Vagina (tissue), 2 donors: ENCODE data around the gene MAST4.

Experiments used
- POLR2AphosphoS5 ChIP-seq, 2 donors: sonication (generic); formaldehyde crosslinking; IDR thresholded peaks; one replicate each; pipeline ENCODE4 v1.9.0; 2017; ENCODE audit warnings: antibody characterized with exemption in 2 of 2, mild to moderate bottlenecking in 2 of 2, low read depth in 1 of 2; ENCODE audit not compliant: insufficient read depth in 1 of 2
- TF ChIP-seq, protein P1 (sequence below), 3 experiments: fragments of 450-650 bp in 2 of 3; fragments of 200-600 bp in 1 of 3; sonication (generic) in 1 of 3; IDR thresholded peaks; one replicate each; pipeline ENCODE4 v1.5.1; 2017 to 2019; ENCODE audit warnings: antibody characterized with exemption in 3 of 3, mild to moderate bottlenecking in 2 of 3, moderate library complexity in 2 of 3

DNA sequence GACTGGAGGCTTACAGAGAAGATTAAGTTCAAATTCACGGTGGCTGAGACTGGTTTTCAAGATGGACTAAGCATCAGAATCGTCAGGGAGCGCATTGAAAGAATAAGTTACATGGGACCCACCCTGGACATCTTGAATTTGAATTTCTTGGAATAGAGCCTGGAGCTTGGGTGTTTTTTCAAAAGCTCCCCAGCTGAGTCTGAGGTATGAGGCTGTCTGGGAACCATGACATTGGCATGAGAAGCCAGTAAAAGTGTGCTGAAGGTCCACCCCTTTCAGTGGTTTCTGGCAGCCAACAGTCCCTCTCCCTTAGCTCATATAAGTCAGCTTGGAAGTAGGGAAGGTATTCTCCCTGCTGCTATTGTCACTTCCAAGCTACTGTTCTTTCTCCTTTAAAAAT, 97.8 kb downstream of the MAST4 start:
- TF ChIP-seq, protein P1, sequence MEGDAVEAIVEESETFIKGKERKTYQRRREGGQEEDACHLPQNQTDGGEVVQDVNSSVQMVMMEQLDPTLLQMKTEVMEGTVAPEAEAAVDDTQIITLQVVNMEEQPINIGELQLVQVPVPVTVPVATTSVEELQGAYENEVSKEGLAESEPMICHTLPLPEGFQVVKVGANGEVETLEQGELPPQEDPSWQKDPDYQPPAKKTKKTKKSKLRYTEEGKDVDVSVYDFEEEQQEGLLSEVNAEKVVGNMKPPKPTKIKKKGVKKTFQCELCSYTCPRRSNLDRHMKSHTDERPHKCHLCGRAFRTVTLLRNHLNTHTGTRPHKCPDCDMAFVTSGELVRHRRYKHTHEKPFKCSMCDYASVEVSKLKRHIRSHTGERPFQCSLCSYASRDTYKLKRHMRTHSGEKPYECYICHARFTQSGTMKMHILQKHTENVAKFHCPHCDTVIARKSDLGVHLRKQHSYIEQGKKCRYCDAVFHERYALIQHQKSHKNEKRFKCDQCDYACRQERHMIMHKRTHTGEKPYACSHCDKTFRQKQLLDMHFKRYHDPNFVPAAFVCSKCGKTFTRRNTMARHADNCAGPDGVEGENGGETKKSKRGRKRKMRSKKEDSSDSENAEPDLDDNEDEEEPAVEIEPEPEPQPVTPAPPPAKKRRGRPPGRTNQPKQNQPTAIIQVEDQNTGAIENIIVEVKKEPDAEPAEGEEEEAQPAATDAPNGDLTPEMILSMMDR (IDR thresholded peaks at IDR 0.05), result no peak
- no peak for TF ChIP-seq POLR2AphosphoS5 (IDR thresholded peaks at IDR 0.05; ENCODE audit: insufficient read depth in 1 of 2, low read depth in 1 of 2)
